Omental fat pad (tissue), 4 donors: ENCODE results near the gene CATSPERZ. TPM values are rescaled to one million over a fixed set of nuclear protein-coding genes. Genes with fewer than 3 reads are reported as not detected.

Source experiments
- ATAC-seq: fragments of 150-250 bp; one replicate; pipeline ENCODE4 v1.9.1; 2016; ENCODE audit warnings: mild to moderate bottlenecking, moderate library complexity; ENCODE audit not compliant: low FRiP score
- DNase-seq: peaks from one replicate; pipeline ENCODE4 v3.0.0-alpha.2; 2019; ENCODE audit warnings: low spot score
- total RNA-seq, 4 donors: library from RNA; depleted of rRNA; stranded (reverse); fragments of >200 nt; gene quantifications; one replicate each; pipeline ENCODE4 v1.1.0, GENCODE V29; 2016
- TF ChIP-seq, protein P1 (sequence below), 3 donors: fragments of 450-650 bp; IDR thresholded peaks; one replicate each; pipeline ENCODE4 v1.5.1; 2016 to 2017; ENCODE audit warnings: antibody characterized with exemption in 3 of 3, mild to moderate bottlenecking in 3 of 3, moderate library complexity in 2 of 3

Gene CATSPERZ
- total RNA-seq, 4 donors from 2014 or later, result not detected

DNA sequence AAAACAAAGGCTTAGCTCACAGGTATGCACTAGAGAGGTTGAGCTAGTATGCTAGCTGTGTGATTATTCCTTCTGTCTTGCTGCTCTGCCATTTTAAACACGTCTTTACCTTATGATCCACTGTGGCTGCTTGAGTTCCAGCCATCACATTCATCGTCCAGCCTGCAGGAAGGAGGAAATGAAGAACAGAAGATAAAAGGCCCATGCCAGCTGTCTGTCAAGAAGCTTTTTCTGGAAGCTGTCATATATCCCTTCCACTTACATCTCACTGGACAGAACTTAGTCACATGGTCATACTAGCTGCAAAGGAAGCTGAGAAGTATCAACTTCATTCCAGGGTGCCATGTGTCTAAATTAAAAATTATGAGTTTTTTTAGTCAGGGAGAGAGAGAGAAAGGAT, 27.2 kb downstream of the CATSPERZ start:
- TF ChIP-seq, protein P1, sequence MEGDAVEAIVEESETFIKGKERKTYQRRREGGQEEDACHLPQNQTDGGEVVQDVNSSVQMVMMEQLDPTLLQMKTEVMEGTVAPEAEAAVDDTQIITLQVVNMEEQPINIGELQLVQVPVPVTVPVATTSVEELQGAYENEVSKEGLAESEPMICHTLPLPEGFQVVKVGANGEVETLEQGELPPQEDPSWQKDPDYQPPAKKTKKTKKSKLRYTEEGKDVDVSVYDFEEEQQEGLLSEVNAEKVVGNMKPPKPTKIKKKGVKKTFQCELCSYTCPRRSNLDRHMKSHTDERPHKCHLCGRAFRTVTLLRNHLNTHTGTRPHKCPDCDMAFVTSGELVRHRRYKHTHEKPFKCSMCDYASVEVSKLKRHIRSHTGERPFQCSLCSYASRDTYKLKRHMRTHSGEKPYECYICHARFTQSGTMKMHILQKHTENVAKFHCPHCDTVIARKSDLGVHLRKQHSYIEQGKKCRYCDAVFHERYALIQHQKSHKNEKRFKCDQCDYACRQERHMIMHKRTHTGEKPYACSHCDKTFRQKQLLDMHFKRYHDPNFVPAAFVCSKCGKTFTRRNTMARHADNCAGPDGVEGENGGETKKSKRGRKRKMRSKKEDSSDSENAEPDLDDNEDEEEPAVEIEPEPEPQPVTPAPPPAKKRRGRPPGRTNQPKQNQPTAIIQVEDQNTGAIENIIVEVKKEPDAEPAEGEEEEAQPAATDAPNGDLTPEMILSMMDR (IDR thresholded peaks at IDR 0.05), result no peak
- ATAC-seq (no peak), DNase-seq (no peak)

DNA sequence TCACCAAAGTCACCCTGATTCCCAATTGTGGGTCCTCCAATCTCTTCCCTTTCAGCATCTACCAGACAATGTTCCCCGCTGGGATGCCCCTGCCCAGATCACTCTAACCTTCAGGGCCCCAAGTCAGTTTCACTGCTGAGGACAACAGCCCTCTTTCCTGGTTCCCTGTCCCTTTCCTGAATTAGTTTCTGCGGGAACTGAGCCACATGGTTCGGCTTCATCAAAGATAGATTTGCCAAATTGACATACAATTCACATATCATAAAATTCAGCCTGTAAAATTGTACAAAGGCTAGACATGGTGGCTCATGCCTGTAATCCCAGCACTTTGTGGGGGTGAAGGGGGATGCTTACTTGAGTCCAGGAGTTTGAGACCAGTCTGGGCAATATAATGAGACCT, 27.8 kb downstream of the CATSPERZ start:
- DNase-seq (no peak), ATAC-seq (no peak)
- TF ChIP-seq, protein P1 (IDR thresholded peaks at IDR 0.05), result no peak

DNA sequence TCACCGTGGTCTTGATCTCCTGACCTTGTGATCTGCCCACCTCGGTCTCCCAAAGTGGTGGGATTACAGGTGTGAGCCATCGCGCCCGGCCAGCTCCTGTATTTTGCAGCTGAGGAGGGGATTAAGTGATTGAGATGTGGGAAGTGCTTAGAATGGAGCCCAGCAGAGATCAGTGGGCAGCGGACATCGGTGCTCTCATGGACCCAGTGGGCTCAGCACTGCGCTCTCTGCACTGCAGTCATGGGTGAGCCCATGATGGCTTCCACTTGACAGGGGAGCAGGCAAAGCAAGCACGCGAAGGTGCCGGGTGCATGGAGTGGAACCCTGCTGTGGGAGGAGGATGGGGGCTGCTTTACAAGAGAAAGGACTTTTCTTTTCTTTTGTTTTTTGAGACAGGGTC, 30.7 kb downstream of the CATSPERZ start:
- DNase-seq (no peak), ATAC-seq (no peak)
- TF ChIP-seq, protein P1 (IDR thresholded peaks at IDR 0.05), result no peak

DNA sequence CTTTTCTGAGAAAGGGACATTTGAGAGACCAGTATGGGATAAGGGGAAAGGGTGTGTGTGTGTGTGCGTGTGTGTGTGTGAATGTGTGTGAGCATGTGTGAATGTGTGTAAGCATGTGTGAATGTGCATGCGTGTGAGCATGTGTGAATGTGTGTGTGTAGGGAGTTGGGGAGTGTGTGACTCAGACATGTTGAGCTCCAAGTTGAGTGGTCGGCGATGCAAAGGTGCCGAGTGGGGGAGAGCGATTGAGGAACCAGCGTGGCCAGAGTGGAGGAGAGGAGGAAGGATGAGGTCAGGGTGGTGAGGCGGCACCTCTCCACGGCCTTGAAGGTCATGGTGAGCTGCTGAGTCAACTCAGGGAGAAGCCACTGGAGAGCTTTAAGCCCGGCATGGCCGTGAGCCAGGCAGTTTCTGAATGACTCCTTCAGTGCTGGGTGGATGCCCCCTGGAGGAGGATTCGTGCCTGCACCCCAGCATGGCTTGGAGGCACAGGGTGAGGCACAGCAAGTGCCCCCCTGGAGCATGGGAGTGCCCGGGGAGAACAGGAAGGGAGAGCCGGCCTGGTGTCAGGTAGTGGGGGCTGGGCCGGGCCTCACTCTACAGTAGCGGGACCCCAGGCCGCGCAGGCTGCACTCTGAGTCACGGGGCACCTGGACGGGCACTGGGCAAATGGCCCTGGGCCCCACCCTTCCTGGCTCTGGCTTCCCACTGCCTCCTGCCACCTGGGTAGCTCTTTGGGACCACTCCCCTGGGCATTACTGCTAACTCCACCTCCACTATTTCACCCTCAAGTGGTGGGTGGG, 31.6 kb downstream of the CATSPERZ start:
- DNase-seq (peak; percentile 83), ATAC-seq (peak; percentile 91)
- TF ChIP-seq, protein P1 (IDR thresholded peaks at IDR 0.05), result peak in 1 of 3 donors; percentile 12

DNA sequence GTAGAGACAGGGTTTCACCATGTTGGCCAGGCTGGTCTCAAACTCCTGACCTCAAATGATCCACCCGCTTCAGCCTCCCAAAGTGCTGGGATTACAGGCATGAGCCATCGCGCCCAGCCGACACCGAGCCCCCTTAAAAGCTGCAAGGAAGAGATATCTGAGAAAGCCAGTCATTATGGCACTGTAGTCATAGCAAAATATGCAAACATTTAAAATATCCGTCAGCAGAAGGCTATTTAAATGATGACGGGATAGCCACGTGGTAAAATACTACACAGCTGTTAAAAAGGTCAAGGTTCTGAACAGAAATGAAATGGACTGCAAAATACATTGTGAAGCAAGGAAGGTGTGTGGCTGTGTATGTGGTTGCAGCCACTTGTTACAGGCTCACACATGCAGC, 33.4 kb downstream of the CATSPERZ start:
- DNase-seq (no peak), ATAC-seq (no peak)
- TF ChIP-seq, protein P1 (IDR thresholded peaks at IDR 0.05), result no peak

DNA sequence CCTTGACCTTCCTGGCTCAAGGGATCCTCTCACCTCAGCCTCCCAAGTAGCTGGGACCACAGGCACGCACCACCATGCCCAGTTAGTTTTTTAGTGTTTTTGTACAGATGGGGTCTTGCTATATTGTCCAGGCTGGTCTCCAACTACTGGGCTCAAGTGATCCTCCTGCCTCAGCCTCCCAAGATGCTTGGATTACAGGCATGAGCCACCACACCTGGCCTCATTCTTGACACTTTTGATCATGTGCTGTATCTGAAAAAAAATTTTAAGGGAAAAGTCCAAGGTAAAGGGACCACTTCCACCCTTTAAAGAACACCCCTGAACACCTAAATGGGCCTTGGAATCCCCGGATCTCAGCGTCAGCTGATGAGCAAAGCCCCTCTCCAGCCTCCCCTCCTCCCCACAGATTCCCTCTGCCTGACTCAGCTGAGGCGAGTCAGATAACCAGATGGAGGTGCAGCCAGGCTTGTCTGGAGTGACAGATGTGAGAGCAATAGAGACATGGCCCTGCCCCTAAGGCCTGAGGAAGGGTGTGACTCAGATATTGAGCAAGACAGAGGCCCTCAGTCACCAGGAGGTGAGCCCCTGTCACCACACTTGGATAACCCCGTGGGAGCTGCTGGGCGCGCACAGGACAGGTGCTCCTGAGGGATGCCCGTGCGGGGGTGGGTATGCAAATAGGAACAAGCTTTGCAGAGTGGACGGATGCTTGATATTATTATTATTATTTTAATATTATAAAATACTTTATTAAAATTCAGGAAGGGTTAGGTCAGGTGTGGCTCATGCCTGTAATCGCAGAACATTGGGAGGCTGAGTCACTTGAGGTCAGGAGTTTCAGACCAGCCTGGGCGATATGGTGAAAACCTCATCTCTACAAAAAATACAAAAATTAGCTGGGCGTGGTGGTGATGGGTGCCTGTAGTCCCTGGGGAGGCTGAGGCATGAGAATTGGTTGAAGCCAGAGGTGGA, 34.9 kb downstream of the CATSPERZ start:
- TF ChIP-seq, protein P1 (IDR thresholded peaks at IDR 0.05), result no peak
- ATAC-seq (peak; percentile 83), DNase-seq (no peak)
